HepG2 (cell line): ENCODE data around the gene NUCB1. TPM values are rescaled to one million over a fixed set of nuclear protein-coding genes. Genes with fewer than 3 reads are reported as not detected.

Source experiments
- ARID2 ChIP-seq: sonication (generic); formaldehyde crosslinking; IDR thresholded peaks from 2 replicates; pipeline ENCODE4 v1.8.1; 2022; ENCODE audit warnings: mild to moderate bottlenecking, missing genetic modification reagents, borderline replicate concordance
- HNRNPUL1 ChIP-seq: fragments of 200-400 bp; formaldehyde crosslinking; IDR thresholded peaks from 2 replicates; pipeline ENCODE4 v1.6.1; 2017; ENCODE audit warnings: low read depth, mild to moderate bottlenecking, low read length, moderate library complexity
- NPAS2 ChIP-seq: sonication (generic); formaldehyde crosslinking; IDR thresholded peaks from 2 replicates; pipeline ENCODE4 v1.8.0; 2022; ENCODE audit warnings: mild to moderate bottlenecking, missing genetic modification reagents, borderline replicate concordance
- NRL ChIP-seq: sonication (generic); formaldehyde crosslinking; IDR thresholded peaks from 2 replicates; pipeline ENCODE4 v1.5.0; 2020; ENCODE audit warnings: missing genetic modification reagents, mild to moderate bottlenecking, moderate library complexity, borderline replicate concordance
- PHB2 ChIP-seq: fragments of 450-650 bp; IDR thresholded peaks from 2 replicates; pipeline ENCODE4 v1.6.1; 2018; ENCODE audit not compliant: partially characterized antibody
- POGK ChIP-seq: sonication (generic); formaldehyde crosslinking; conservative IDR thresholded peaks from 2 replicates; pipeline ENCODE4 v1.8.0; 2022; ENCODE audit warnings: mild to moderate bottlenecking, moderate library complexity, missing genetic modification reagents
- SALL1 ChIP-seq: sonication (generic); formaldehyde crosslinking; IDR thresholded peaks from 2 replicates; pipeline ENCODE4 v1.8.0; 2022; ENCODE audit warnings: mild to moderate bottlenecking, missing genetic modification reagents
- SMAD1 ChIP-seq: sonication (generic); formaldehyde crosslinking; IDR thresholded peaks from 2 replicates; pipeline ENCODE4 v1.4.0; 2020; ENCODE audit warnings: missing genetic modification reagents, low read depth, mild to moderate bottlenecking, borderline replicate concordance
- TBX2 ChIP-seq: sonication (generic); formaldehyde crosslinking; IDR thresholded peaks from 2 replicates; pipeline ENCODE4 v1.5.0; 2020; ENCODE audit warnings: missing genetic modification reagents, mild to moderate bottlenecking, borderline replicate concordance
- ZFY ChIP-seq: sonication (generic); formaldehyde crosslinking; IDR thresholded peaks from 2 replicates; pipeline ENCODE4 v1.4.0; 2020; ENCODE audit warnings: missing genetic modification reagents
- ZNF235 ChIP-seq: sonication (generic); formaldehyde crosslinking; IDR thresholded peaks from 2 replicates; pipeline ENCODE4 v1.8.1; 2023; ENCODE audit warnings: mild to moderate bottlenecking, missing genetic modification reagents, borderline replicate concordance
- ZNF639 ChIP-seq: conservative IDR thresholded peaks from 2 replicates; pipeline ENCODE4 v1.6.1; 2018; ENCODE audit warnings: missing genetic modification reagents
- ZNF724P ChIP-seq: sonication (generic); formaldehyde crosslinking; IDR thresholded peaks from 2 replicates; pipeline ENCODE4 v1.8.0; 2022; ENCODE audit warnings: missing genetic modification reagents, borderline replicate concordance
- ZNF777 ChIP-seq: sonication (generic); formaldehyde crosslinking; IDR thresholded peaks from 2 replicates; pipeline ENCODE4 v1.4.0; 2020; ENCODE audit warnings: missing genetic modification reagents
- ZSCAN20 ChIP-seq: sonication (generic); formaldehyde crosslinking; IDR thresholded peaks from 2 replicates; pipeline ENCODE4 v1.4.0; 2020; ENCODE audit warnings: missing genetic modification reagents, mild to moderate bottlenecking, borderline replicate concordance
- ZSCAN9 ChIP-seq: IDR thresholded peaks from 2 replicates; pipeline ENCODE4 v1.6.1; 2016; ENCODE audit warnings: borderline replicate concordance
- polyA plus RNA-seq, 8 experiments: library from polyadenylated mRNA; depleted of rRNA in 3 of 8; stranded (reverse) in 7 of 8; unstranded in 1 of 8; fragments of >200 nt; fragmentation: Illumina TruSeq in 4 of 8; extraction: Trizol in 4 of 8; gene quantifications; 2 replicates each; pipeline versions ENCODE4 v1.2.1 to v1.2.3, GENCODE V29; 2011 to 2016; ENCODE audit warnings: low read depth in 4 of 8, missing spikeins in 1 of 8, mixed read lengths in 1 of 8; ENCODE audit not compliant: insufficient read depth in 1 of 8
- total RNA-seq, 5 experiments: library from RNA; depleted of rRNA; stranded (reverse); fragments of >200 nt; fragmentation: Illumina TruSeq; extraction: Trizol; gene quantifications; 2 replicates each; pipeline ENCODE4 v1.2.3, GENCODE V29; 2016; ENCODE audit warnings: low read depth in 1 of 5
- TF ChIP-seq, protein P1 (sequence below): sonication (generic); formaldehyde crosslinking; IDR thresholded peaks from 2 replicates; pipeline ENCODE4 v1.5.0; 2020; ENCODE audit warnings: missing genetic modification reagents
- TF ChIP-seq, protein P2 (sequence below), 2 experiments: sonication (generic) in 1 of 2; formaldehyde crosslinking in 1 of 2; IDR thresholded peaks; 2 replicates each; pipeline versions ENCODE4 v1.5.1 to v1.6.1; 2011 to 2020; ENCODE audit warnings: borderline replicate concordance in 1 of 2, low read depth in 1 of 2, low read length in 1 of 2, mild to moderate bottlenecking in 1 of 2, missing genetic modification reagents in 1 of 2, moderate library complexity in 1 of 2
- TF ChIP-seq, protein P3 (sequence below): sonication (generic); formaldehyde crosslinking; IDR thresholded peaks from 2 replicates; pipeline ENCODE4 v1.9.0; 2022; ENCODE audit warnings: low read depth, missing genetic modification reagents

Gene NUCB1
- total and polyA plus RNA-seq, 2 of the 13 experiments (the other 11 are each of a cell fraction or from before 2014, with no cell fraction given) = 82.3 to 106 TPM

DNA sequence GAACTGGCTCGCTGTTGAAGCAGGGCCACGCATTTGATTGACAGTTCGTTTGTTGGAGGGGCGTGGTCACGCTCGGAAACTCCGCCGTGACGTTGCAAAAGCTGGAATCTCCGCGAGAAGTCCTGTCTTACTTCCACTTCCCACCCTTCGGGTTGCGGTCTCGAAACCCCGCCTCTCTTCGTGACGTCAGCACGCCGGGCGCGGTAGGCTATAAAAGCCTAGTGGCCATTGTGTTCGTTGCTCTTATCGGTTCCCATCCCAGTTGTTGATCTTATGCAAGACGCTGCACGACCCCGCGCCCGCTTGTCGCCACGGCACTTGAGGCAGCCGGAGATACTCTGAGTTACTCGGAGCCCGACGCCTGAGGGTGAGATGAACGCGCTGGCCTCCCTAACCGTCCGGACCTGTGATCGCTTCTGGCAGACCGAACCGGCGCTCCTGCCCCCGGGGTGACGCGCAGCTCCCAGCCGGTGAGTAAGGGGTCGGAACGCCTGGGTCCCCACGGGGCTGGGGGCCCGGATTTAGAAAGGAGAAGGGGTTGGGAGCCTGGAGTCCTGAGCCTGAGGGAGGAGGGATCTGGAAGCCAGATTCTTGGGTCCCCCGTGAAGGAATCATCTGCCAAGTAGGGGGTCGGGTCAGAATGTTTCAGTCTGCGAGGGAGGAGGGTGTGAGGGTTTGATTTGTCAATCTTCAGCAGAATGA, 27.8 kb upstream of the NUCB1 start, which contains the start of gene PPP1R15A (continued):
- no peak for TF ChIP-seq ZNF235 (CRISPR knock-in tag)
- no peak for TF ChIP-seq PHB2
- TF ChIP-seq ZNF724P (CRISPR knock-in tag) = no peak; the same call in 1 of the 2 replicates
- TF ChIP-seq, protein P1, sequence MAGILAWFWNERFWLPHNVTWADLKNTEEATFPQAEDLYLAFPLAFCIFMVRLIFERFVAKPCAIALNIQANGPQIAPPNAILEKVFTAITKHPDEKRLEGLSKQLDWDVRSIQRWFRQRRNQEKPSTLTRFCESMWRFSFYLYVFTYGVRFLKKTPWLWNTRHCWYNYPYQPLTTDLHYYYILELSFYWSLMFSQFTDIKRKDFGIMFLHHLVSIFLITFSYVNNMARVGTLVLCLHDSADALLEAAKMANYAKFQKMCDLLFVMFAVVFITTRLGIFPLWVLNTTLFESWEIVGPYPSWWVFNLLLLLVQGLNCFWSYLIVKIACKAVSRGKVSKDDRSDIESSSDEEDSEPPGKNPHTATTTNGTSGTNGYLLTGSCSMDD (CRISPR knock-in tag) = no peak
- no peak for TF ChIP-seq HNRNPUL1
- TF ChIP-seq SALL1 (CRISPR knock-in tag) = peak; percentile 92
- TF ChIP-seq ZSCAN9 = no peak; the same call in 1 of the 2 replicates
- TF ChIP-seq POGK (CRISPR knock-in tag) = peak; percentile 58; the same call in 1 of the 2 replicates
- TF ChIP-seq, protein P2, sequence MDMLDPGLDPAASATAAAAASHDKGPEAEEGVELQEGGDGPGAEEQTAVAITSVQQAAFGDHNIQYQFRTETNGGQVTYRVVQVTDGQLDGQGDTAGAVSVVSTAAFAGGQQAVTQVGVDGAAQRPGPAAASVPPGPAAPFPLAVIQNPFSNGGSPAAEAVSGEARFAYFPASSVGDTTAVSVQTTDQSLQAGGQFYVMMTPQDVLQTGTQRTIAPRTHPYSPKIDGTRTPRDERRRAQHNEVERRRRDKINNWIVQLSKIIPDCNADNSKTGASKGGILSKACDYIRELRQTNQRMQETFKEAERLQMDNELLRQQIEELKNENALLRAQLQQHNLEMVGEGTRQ (IDR thresholded peaks at IDR 0.05; ENCODE audit: low read depth, low read length) = no peak
- TF ChIP-seq, protein P2 (CRISPR knock-in tag; IDR thresholded peaks at IDR 0.05; ENCODE audit: borderline replicate concordance) = no peak
- no peak for TF ChIP-seq ARID2 (CRISPR knock-in tag)
- TF ChIP-seq, protein P3, sequence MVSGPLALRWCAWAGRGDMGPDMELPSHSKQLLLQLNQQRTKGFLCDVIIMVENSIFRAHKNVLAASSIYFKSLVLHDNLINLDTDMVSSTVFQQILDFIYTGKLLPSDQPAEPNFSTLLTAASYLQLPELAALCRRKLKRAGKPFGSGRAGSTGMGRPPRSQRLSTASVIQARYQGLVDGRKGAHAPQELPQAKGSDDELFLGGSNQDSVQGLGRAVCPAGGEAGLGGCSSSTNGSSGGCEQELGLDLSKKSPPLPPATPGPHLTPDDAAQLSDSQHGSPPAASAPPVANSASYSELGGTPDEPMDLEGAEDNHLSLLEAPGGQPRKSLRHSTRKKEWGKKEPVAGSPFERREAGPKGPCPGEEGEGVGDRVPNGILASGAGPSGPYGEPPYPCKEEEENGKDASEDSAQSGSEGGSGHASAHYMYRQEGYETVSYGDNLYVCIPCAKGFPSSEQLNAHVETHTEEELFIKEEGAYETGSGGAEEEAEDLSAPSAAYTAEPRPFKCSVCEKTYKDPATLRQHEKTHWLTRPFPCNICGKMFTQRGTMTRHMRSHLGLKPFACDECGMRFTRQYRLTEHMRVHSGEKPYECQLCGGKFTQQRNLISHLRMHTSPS = no peak
- peak; percentile 40; the same call in 1 of the 2 replicates for TF ChIP-seq ZFY (CRISPR knock-in tag)
- peak; percentile 79; the same call in 1 of the 2 replicates for TF ChIP-seq NRL (CRISPR knock-in tag)
- TF ChIP-seq ZSCAN20 (CRISPR knock-in tag) = no peak
- peak; percentile 35; the same call in 1 of the 2 replicates for TF ChIP-seq ZNF639 (CRISPR knock-in tag)
- peak; percentile 72 for TF ChIP-seq TBX2 (CRISPR knock-in tag)
- peak; percentile 94; the same call in 1 of the 2 replicates for TF ChIP-seq SMAD1 (CRISPR knock-in tag)
- TF ChIP-seq ZNF777 (CRISPR knock-in tag) = no peak
- no peak for TF ChIP-seq NPAS2 (CRISPR knock-in tag)
